ENCODE results near the gene CLDND2.

DNA sequence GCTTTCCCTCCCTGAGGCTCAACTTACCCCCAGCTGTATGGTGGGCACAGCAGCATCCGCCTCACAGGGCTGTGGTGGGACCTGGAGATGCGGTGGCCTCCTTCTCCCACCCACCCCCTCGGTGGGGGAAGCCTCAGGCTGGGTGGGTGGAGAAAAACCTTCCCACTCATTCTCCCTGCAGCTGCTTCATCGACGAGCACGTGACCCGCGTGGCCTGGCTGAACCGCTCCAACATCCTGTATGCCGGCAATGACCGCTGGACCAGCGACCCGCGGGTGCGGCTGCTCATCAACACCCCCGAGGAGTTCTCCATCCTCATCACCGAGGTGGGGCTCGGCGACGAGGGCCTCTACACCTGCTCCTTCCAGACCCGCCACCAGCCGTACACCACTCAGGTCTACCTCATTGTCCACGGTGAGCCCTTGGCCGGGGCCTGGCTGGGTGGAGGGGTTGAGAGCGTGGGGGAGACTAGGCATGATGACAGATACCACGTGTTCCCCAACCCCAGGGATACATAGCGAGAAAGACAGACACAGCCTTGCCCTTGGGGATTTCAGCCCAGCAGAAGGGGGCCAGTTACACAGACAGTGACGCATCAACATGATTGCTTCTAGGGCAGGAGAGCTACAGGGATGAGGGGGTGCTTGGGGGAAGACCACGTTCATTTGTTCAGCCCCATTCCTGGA lies 45.2 kb downstream of the CLDND2 start:
- TF ChIP-seq, protein P1, sequence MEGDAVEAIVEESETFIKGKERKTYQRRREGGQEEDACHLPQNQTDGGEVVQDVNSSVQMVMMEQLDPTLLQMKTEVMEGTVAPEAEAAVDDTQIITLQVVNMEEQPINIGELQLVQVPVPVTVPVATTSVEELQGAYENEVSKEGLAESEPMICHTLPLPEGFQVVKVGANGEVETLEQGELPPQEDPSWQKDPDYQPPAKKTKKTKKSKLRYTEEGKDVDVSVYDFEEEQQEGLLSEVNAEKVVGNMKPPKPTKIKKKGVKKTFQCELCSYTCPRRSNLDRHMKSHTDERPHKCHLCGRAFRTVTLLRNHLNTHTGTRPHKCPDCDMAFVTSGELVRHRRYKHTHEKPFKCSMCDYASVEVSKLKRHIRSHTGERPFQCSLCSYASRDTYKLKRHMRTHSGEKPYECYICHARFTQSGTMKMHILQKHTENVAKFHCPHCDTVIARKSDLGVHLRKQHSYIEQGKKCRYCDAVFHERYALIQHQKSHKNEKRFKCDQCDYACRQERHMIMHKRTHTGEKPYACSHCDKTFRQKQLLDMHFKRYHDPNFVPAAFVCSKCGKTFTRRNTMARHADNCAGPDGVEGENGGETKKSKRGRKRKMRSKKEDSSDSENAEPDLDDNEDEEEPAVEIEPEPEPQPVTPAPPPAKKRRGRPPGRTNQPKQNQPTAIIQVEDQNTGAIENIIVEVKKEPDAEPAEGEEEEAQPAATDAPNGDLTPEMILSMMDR (conservative IDR thresholded peaks at IDR 0.05; ENCODE audit: low read length) = no peak
- TF ChIP-seq EZH2phosphoT487 (IDR thresholded peaks at IDR 0.05; ENCODE audit: borderline replicate concordance, low read depth, low read length) = no peak
